H1 (cell line): ENCODE measurements around the gene ADARB2. TPM values are rescaled to one million over a fixed set of nuclear protein-coding genes. Genes with fewer than 3 reads are reported as not detected.

ENCODE experiments used
- CTCF ChIA-PET: fragments of 300-600 bp; sonication (Branson Sonifier 250); formaldehyde crosslinking; loops from one replicate; lab custom pipeline; 2021; ENCODE audit not compliant: partially characterized antibody; lab: Charles Lee
- POLR2A ChIA-PET: fragments of 300-600 bp; sonication (Branson Sonifier 250); formaldehyde crosslinking; loops from one replicate; lab custom pipeline; 2021; ENCODE audit warnings: inconsistent platforms; ENCODE audit not compliant: partially characterized antibody; lab: Charles Lee
- DNase-seq, 2 experiments: peaks; one replicate each; pipeline versions ENCODE4 v3.0.0 to v3.0.0-alpha.2; 2010 to 2022; ENCODE audit warnings: low spot score in 2 of 2, low read depth in 1 of 2, mixed read lengths in 1 of 2
- FAIRE-seq: peaks from 2 replicates; lab custom pipeline; 2011; peaks lifted over from hg19 to GRCh38; lab: Jason Lieb, UNC
- H2AFZ ChIP-seq: 2 replicates; pipeline ENCODE4 v1.8.1; 2012; ENCODE audit warnings: low read length, inconsistent platforms
- H2AK5ac ChIP-seq: 2 replicates; pipeline ENCODE4 v1.6.1; 2013; ENCODE audit warnings: low read depth, low read length
- H2BK120ac ChIP-seq: replicated peaks from 2 replicates; pipeline ENCODE3; 2013; ENCODE audit warnings: low read depth, low read length, inconsistent platforms
- H2BK12ac ChIP-seq: 2 replicates; pipeline ENCODE4 v1.6.1; 2013; ENCODE audit warnings: low read depth, low read length
- H2BK15ac ChIP-seq: 2 replicates; pipeline ENCODE4 v1.6.1; 2013; ENCODE audit warnings: low read length
- H2BK20ac ChIP-seq: 2 replicates; pipeline ENCODE4 v1.6.1; 2013; ENCODE audit warnings: low read length
- H2BK5ac ChIP-seq: 2 replicates; pipeline ENCODE4 v1.6.1; 2013; ENCODE audit warnings: low read depth, low read length
- H3K14ac ChIP-seq: 2 replicates; pipeline ENCODE4 v1.6.1; 2013; ENCODE audit warnings: inconsistent platforms; ENCODE audit not compliant: insufficient read length
- H3K18ac ChIP-seq: 2 replicates; pipeline ENCODE4 v1.6.1; 2013; ENCODE audit warnings: low read length; ENCODE audit errors: extremely low read depth
- H3K23ac ChIP-seq: 2 replicates; pipeline ENCODE4 v1.6.1; 2013; ENCODE audit warnings: inconsistent platforms; ENCODE audit not compliant: insufficient read length
- H3K23me2 ChIP-seq: 2 replicates; pipeline ENCODE4 v1.6.1; 2013; ENCODE audit warnings: low read depth, low read length
- H3K27ac ChIP-seq: 2 replicates; pipeline ENCODE4 v1.6.1; 2011; ENCODE audit warnings: low read depth, low read length, inconsistent platforms
- H3K27me3 ChIP-seq, 4 experiments: replicated peaks in 1 of 4; 1 replicate in 1 of 4; 2 replicates in 3 of 4; pipeline versions ENCODE4 v1.6.1 to v1.8.1; 2011 to 2013; ENCODE audit warnings: low read length in 3 of 4, mild to moderate bottlenecking in 3 of 4, inconsistent platforms in 2 of 4, mixed read lengths in 2 of 4, moderate library complexity in 1 of 4; ENCODE audit not compliant: control insufficient read depth in 3 of 4, insufficient read depth in 3 of 4; ENCODE audit errors: extremely low read depth in 1 of 4
- H3K36me3 ChIP-seq, 4 experiments: 2 replicates each; pipeline versions ENCODE4 v1.6.1 to v1.8.1; 2011 to 2013; ENCODE audit warnings: mild to moderate bottlenecking in 4 of 4, low read length in 3 of 4, moderate library complexity in 2 of 4, control low read depth in 1 of 4, inconsistent platforms in 1 of 4; ENCODE audit not compliant: insufficient read depth in 4 of 4, control insufficient read depth in 2 of 4
- H3K4ac ChIP-seq: replicated peaks from 2 replicates; pipeline ENCODE3; 2013; ENCODE audit warnings: low read length, low read depth, mixed read lengths, inconsistent platforms; ENCODE audit not compliant: insufficient read length
- H3K4me1 ChIP-seq, 4 experiments: replicated peaks in 1 of 4; 1 replicate in 1 of 4; 2 replicates in 3 of 4; pipeline versions ENCODE4 v1.6.1 to v1.8.1; 2011 to 2013; ENCODE audit warnings: low read length in 3 of 4, inconsistent platforms in 2 of 4, mixed read lengths in 1 of 4; ENCODE audit not compliant: insufficient read depth in 4 of 4, control insufficient read depth in 3 of 4
- H3K4me2 ChIP-seq, 2 experiments: 2 replicates each; pipeline versions ENCODE4 v1.6.1 to v1.8.1; 2011 to 2013; ENCODE audit warnings: low read depth in 2 of 2, low read length in 2 of 2, control low read depth in 1 of 2, inconsistent platforms in 1 of 2, mild to moderate bottlenecking in 1 of 2; ENCODE audit not compliant: insufficient read depth in 1 of 2
- H3K4me3 ChIP-seq, 4 experiments: fragments of 200-600, 300-600 bp in 1 of 4; sonication (generic), shearing (Covaris generic), sonication (Bioruptor Twin) in 1 of 4; 2 replicates each; pipeline versions ENCODE4 v1.5.1 to v1.8.1; 2011 to 2016; ENCODE audit warnings: low read length in 4 of 4, low read depth in 3 of 4, control low read depth in 2 of 4, inconsistent platforms in 2 of 4, mild to moderate bottlenecking in 2 of 4, mixed read lengths in 1 of 4, moderate library complexity in 1 of 4; ENCODE audit not compliant: insufficient read depth in 2 of 4; ENCODE audit errors: extremely low read depth in 1 of 4
- H3K56ac ChIP-seq: replicated peaks from 2 replicates; pipeline ENCODE3; 2013; ENCODE audit warnings: low read depth, mild to moderate bottlenecking, mixed read lengths, low read length, inconsistent platforms; ENCODE audit not compliant: insufficient read length
- H3K79me1 ChIP-seq: 2 replicates; pipeline ENCODE4 v1.6.1; 2013; ENCODE audit warnings: low read depth, low read length, control low read depth
- H3K79me2 ChIP-seq, 2 experiments: 2 replicates each; pipeline versions ENCODE4 v1.6.1 to v1.8.1; 2012 to 2013; ENCODE audit warnings: low read length in 2 of 2, mild to moderate bottlenecking in 2 of 2, inconsistent platforms in 1 of 2; ENCODE audit not compliant: insufficient read depth in 2 of 2, control insufficient read depth in 1 of 2
- H3K9ac ChIP-seq, 4 experiments: replicated peaks in 1 of 4; 1 replicate in 1 of 4; 2 replicates in 3 of 4; pipeline versions ENCODE4 v1.6.1 to v1.8.1; 2011 to 2013; ENCODE audit warnings: low read depth in 3 of 4, low read length in 3 of 4, control low read depth in 2 of 4, mild to moderate bottlenecking in 2 of 4, moderate library complexity in 2 of 4, inconsistent platforms in 1 of 4; ENCODE audit errors: extremely low read depth in 1 of 4
- H3K9me3 ChIP-seq, 2 experiments: 2 replicates each; pipeline versions ENCODE4 v1.6.1 to v1.8.1; 2012 to 2013; ENCODE audit warnings: mild to moderate bottlenecking in 2 of 2, moderate library complexity in 2 of 2, control low read depth in 1 of 2, inconsistent platforms in 1 of 2, low read depth in 1 of 2, low read length in 1 of 2, mixed read lengths in 1 of 2; ENCODE audit not compliant: insufficient read depth in 2 of 2
- H4K20me1 ChIP-seq, 2 experiments: replicated peaks in 1 of 2; 2 replicates each; pipeline versions ENCODE3 to v1.8.1; 2011 to 2013; ENCODE audit warnings: inconsistent platforms in 2 of 2, low read length in 2 of 2, mild to moderate bottlenecking in 1 of 2; ENCODE audit not compliant: insufficient read depth in 2 of 2, control insufficient read depth in 1 of 2
- H4K5ac ChIP-seq: 2 replicates; pipeline ENCODE4 v1.6.1; 2013; ENCODE audit warnings: low read length, low read depth, mixed read lengths, inconsistent platforms; ENCODE audit not compliant: insufficient read length
- H4K8ac ChIP-seq: 2 replicates; pipeline ENCODE4 v1.8.0; 2013; ENCODE audit warnings: mild to moderate bottlenecking, moderate library complexity, low read length, inconsistent platforms; ENCODE audit not compliant: insufficient read depth; ENCODE audit errors: extremely low read depth
- H4K91ac ChIP-seq: replicated peaks from 2 replicates; pipeline ENCODE3; 2013; ENCODE audit warnings: low read length, mixed read lengths, inconsistent platforms; ENCODE audit not compliant: insufficient read length
- POU5F1 ChIP-seq: IDR thresholded peaks from 2 replicates; pipeline ENCODE4 v1.6.1; 2011; ENCODE audit warnings: low read depth, mild to moderate bottlenecking, low read length, moderate library complexity
- USF2 ChIP-seq: IDR thresholded peaks from 2 replicates; pipeline ENCODE4 v1.6.1; 2011; ENCODE audit warnings: low read length, improper control_type of control experiment
- WGBS, 2 experiments: shearing (Covaris generic) in 1 of 2; methylation state at CpG; one replicate each; pipeline versions ENCODE4 v1.1.6 to v1.1.7; 2013 to 2015; ENCODE audit warnings: low lambda C conversion rate in 2 of 2, mixed read lengths in 2 of 2, inconsistent platforms in 1 of 2, low coverage in 1 of 2, missing lambda C conversion rate in 1 of 2; ENCODE audit not compliant: insufficient replicate concordance in 2 of 2, insufficient coverage in 1 of 2, insufficient read length in 1 of 2; ENCODE audit errors: extremely low coverage in 1 of 2, missing lambda C conversion rate in 1 of 2; 5-methylcytosine and 5-hydroxymethylcytosine counted together
- polyA plus RNA-seq, 7 experiments: library from polyadenylated mRNA; depleted of rRNA in 3 of 7; stranded (reverse) in 5 of 7; unstranded in 2 of 7; fragments of >200 nt in 5 of 7; fragments of 200-250 nt in 2 of 7; gene quantifications; 1 replicate in 5 of 7; 2 replicates in 1 of 7; 4 replicates in 1 of 7; pipeline versions ENCODE4 v1.2.1 to v1.2.3, GENCODE V29; 2011 to 2013; ENCODE audit warnings: missing spikeins in 2 of 7, mixed read lengths in 2 of 7
- total RNA-seq: library from RNA; stranded (reverse); fragmentation: NEBNext Ultra II Directional; extraction: Animal tissue kit (Norgen Biotek cat#: 25700); gene quantifications from 2 replicates; pipeline ENCODE4 v1.2.1, GENCODE V29; 2021

ADARB2 gene
- total and polyA plus RNA-seq, 2 of the 8 experiments (the other 6 are each of a cell fraction or from before 2014, with no cell fraction given) = 2.2 to 2.8 TPM

- Histone ChIP-seq H2BK120ac (no peak overlapping the region), H3K27ac (no peak overlapping the region), H3K79me2 (no peaks in the 10 kb centered on the region), H2BK20ac (no peak overlapping the region), H2BK12ac (0 out of 2 replicates have a peak overlapping the region, but pooled peaks have one; percentile 27), H3K56ac (no peak overlapping the region), H3K4me3 (0 out of 8 replicates have a peak overlapping the region, but pooled peaks of 1 of the 4 experiments have one; percentile 5), H4K8ac (peak overlapping the region; percentile 43), H3K9ac (no peak overlapping the region), H3K23me2 (0 out of 2 replicates have a peak, but pooled peaks cover 2% of the 10 kb centered on the region), H3K36me3 (no peaks in the 10 kb centered on the region), H3K4me2 (peak overlapping the region; percentile 26 to 53; a peak in 2 of 4 replicates), H3K27me3 (no peaks in the 10 kb centered on the region; a peak in 1 of 7 replicates), H3K18ac (no peak overlapping the region), H3K79me1 (no peaks in the 10 kb centered on the region), H3K9me3 (no peaks in the 10 kb centered on the region), H2AK5ac (no peak overlapping the region), H3K4ac (no peak overlapping the region), H4K91ac (no peak overlapping the region), H3K14ac (no peak overlapping the region), H3K4me1 (peaks cover 6 to 27% (median 14%) of the 10 kb centered on the region in 4 experiments; a peak in 6 of 7 replicates), H3K23ac (no peak overlapping the region), H4K5ac (no peak overlapping the region), H2AFZ (no peak overlapping the region), H4K20me1 (no peaks in the 10 kb centered on the region), H2BK5ac (no peak overlapping the region), H2BK15ac (no peak overlapping the region)
- ChIA-PET CTCF (interaction anchor here (0.8 kb wide), 2 partner anchors 8 to 17 kb away, joined by 3 to 4 read pairs; no protein-coding TSS in a partner anchor), POLR2A (interaction anchor here (0.6 kb wide), 1 partner anchor 1580 kb away, joined by 3 read pairs; no protein-coding TSS in a partner anchor)
- FAIRE-seq = no peak
- TF ChIP-seq POU5F1 (no peak), USF2 (0 out of 2 replicates have a peak, but pooled peaks have one; percentile 15)
- 77% methylated on average over 14 of the region's 17 CpGs; no CpG with 5 or more reads in 1 of the 2 experiments for WGBS, 2 experiments
- DNase-seq = no peak
Measured at GRCh38 chr10:1199345-1199673, 538.0 kb downstream of the ADARB2 start.
